H1 (cell line): ENCODE data around the gene RASSF3. TPM values are rescaled to one million over a fixed set of nuclear protein-coding genes. Genes with fewer than 3 reads are reported as not detected.

Experiments used
- ASH2L ChIP-seq: fragments of 200-600, 300-600 bp; sonication (generic); IDR thresholded peaks from one replicate; pipeline ENCODE4 v1.7.1; 2017; ENCODE audit warnings: low read length
- CTBP2 ChIP-seq: IDR thresholded peaks from 2 replicates; pipeline ENCODE4 v1.7.0; 2011; ENCODE audit warnings: borderline replicate concordance, mild to moderate bottlenecking, moderate library complexity, mixed read lengths, low read length; ENCODE audit not compliant: insufficient read depth, insufficient read length
- KDM5A ChIP-seq: fragments of 200-600 bp; IDR thresholded peaks from 2 replicates; pipeline ENCODE4 v1.7.1; 2012; ENCODE audit warnings: mild to moderate bottlenecking, low read length, inconsistent platforms, mixed read lengths
- polyA plus RNA-seq, 7 experiments: library from polyadenylated mRNA; depleted of rRNA in 3 of 7; stranded (reverse) in 5 of 7; unstranded in 2 of 7; fragments of >200 nt in 5 of 7; fragments of 200-250 nt in 2 of 7; gene quantifications; 1 replicate in 5 of 7; 2 replicates in 1 of 7; 4 replicates in 1 of 7; pipeline versions ENCODE4 v1.2.1 to v1.2.3, GENCODE V29; 2011 to 2013; ENCODE audit warnings: missing spikeins in 2 of 7, mixed read lengths in 2 of 7
- total RNA-seq: library from RNA; stranded (reverse); fragmentation: NEBNext Ultra II Directional; extraction: Animal tissue kit (Norgen Biotek cat#: 25700); gene quantifications from 2 replicates; pipeline ENCODE4 v1.2.1, GENCODE V29; 2021

Gene RASSF3
- total and polyA plus RNA-seq, 2 of the 8 experiments (the other 6 are each of a cell fraction or from before 2014, with no cell fraction given) = 19.1 to 64.3 TPM

DNA sequence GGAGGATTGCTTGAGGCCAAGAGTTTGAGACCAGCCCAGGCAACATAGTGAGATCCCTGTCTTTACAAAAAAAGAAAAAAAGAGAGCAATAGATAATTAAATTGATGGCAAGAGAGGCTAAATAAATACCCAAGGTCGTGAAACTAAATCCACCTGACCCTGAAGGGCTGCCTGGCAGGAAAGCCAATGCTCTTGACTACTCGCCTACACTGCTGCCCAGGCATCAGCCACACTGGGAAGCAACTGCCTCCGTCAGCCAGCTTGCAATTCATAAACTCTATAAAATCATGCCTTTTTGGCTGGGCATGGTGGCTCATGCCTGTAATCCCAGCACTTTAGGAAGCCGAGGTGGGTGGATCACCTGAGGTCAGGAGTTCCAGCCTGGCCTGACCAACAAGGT, 31.7 kb upstream of the RASSF3 start (continued):
- no peak for TF ChIP-seq KDM5A
- no peak for TF ChIP-seq ASH2L
- TF ChIP-seq CTBP2 = no peak
